NT2/D1 (cell line): ENCODE data around the gene ZP2.
"Not testable (repeated sequence)": the region's sequence is repeated elsewhere in the genome, so short reads cannot be mapped to it uniquely, and the experiment has no call there.

Source experiments
- DNase-seq: peaks from one replicate; pipeline ENCODE4 v3.0.0-alpha.2; 2011; ENCODE audit warnings: low read depth, low spot score
- H3K27me3 ChIP-seq: 2 replicates; pipeline ENCODE4 v1.6.0; 2011; ENCODE audit warnings: mild to moderate bottlenecking; ENCODE audit not compliant: insufficient read length, insufficient read depth
- H3K36me3 ChIP-seq: 2 replicates; pipeline ENCODE4 v1.6.1; 2011; ENCODE audit warnings: mild to moderate bottlenecking, low read length, mixed read lengths; ENCODE audit not compliant: insufficient read depth, insufficient read length
- H3K4me1 ChIP-seq: 2 replicates; pipeline ENCODE4 v1.5.1; 2011; ENCODE audit not compliant: insufficient read depth, insufficient read length
- H3K4me3 ChIP-seq: 2 replicates; pipeline ENCODE4 v1.5.1; 2011; ENCODE audit warnings: low read depth; ENCODE audit not compliant: insufficient read length
- H3K9ac ChIP-seq: 2 replicates; pipeline ENCODE4 v1.6.0; 2011; ENCODE audit warnings: low read depth; ENCODE audit not compliant: insufficient read length
- H3K9me3 ChIP-seq: 2 replicates; pipeline ENCODE4 v1.5.1; 2011; ENCODE audit warnings: mild to moderate bottlenecking, low read length; ENCODE audit not compliant: insufficient read depth
- SUZ12 ChIP-seq: IDR thresholded peaks from 2 replicates; pipeline ENCODE4 v1.6.1; 2011; ENCODE audit not compliant: insufficient read length, insufficient read depth; ENCODE audit errors: extremely low read depth
- YY1 ChIP-seq: IDR thresholded peaks from 2 replicates; pipeline ENCODE4 v1.6.1; 2011; ENCODE audit not compliant: insufficient read length, insufficient read depth
- ZNF274 ChIP-seq: IDR thresholded peaks from 2 replicates; pipeline ENCODE4 v1.6.1; 2011; ENCODE audit warnings: mild to moderate bottlenecking, low read depth, low read length

ZP2 gene

DNA sequence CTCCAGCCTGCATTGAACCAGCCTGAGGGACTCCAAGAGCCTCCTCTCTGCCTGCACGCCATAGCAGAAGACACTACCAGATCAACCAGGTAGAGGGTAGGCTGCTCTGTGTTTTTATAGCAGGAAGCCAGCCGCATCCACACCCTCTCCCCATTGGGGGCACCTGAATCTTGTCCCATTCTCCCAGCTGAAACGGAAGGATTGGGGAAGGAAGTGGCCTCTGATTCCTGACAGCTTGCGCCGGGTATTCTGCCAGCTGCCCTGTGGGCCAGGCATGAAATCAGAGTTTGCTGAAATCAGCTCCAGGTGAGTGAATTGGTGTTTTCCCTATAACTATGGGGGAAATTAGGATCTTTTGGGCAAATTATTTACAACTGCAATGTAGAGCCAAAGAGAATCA lies at the start of gene ZP2:
Gene ZP2, minus strand, starts transcription at position 89 of the 400 bp plus-strand sequence. Its CDS starts 27 bp downstream, at position 62.
- Histone ChIP-seq H3K9ac (no peak within 1 kb of the TSS), H3K36me3 (no peaks in the 10 kb centered on the region), H3K4me3 (no peak within 1 kb of the TSS), H3K27me3 (no peaks in the 10 kb centered on the region), H3K9me3 (no peaks in the 10 kb centered on the region), H3K4me1 (no peaks in the 10 kb centered on the region)
- TF ChIP-seq YY1 (no peak), SUZ12 (no peak), ZNF274 (no peak)
- no peak for DNase-seq

DNA sequence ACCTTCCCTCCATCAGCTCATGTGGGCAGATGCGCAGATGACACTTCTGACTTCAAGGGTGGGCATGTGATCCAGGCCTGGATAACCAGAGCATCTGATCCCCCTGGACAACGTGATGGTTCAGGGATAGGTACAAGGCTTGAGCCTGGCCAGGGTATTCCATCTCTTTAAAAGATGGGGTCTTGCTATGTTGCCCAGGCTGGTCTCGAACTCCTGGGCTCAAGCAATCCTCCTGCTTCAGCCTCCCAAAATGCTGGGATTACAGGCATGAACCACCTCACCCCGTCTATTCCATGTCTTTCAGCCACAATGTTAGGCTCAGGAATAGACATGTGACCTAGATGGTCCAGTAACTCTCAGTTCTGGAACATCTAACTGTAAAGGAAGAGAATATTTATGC lies 45.9 kb upstream of the ZP2 start:
- TF ChIP-seq SUZ12 (no peak), YY1 (no peak), ZNF274 (no peak)
- DNase-seq: no peak
- H3K9me3 ChIP-seq: no peaks in the 10 kb centered on the region
- no peaks in the 10 kb centered on the region for H3K4me1 ChIP-seq
- no peaks in the 10 kb centered on the region for H3K36me3 ChIP-seq
- H3K4me3 ChIP-seq: no peak overlapping the region
- H3K27me3 ChIP-seq: no peaks in the 10 kb centered on the region
- H3K9ac ChIP-seq: no peak overlapping the region

DNA sequence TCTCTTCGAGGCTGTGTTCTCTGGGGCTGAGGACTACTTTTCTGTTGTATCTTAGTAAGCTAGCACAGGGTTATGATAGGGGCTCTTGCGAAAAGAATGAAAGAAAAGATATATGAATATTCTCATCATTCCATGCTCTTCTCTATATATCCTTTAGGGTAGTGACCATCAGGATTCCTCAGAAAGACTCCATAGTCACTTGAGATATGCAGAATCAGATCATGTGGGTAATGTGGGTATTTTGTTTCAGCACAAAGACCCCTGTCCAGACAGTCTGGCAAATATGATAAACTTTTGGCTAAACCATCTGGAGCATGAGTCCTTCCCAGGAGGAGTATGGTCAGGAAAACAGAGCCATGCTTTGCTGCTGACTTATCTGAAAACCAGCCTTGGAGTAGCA lies 45.3 kb upstream of the ZP2 start:
- no peak overlapping the region for H3K4me3 ChIP-seq

DNA sequence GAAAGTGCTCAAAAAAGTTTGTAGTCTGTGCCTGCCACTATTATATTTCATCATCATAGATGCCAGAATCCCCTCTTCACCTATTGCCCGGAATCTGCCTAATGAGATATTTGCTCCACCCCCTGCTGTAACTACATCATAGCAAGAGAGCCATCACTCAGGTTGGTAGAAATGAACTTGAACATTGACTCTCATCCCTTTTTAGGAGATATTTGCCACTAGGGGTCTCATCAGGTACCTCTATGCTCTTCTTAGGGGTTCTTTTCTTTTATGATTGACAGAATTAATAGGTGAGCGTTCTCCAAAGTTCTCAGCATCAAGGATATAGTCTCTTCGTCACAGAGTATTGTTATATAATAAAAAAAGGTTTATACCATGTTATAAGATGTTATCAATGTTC lies 42.1 kb upstream of the ZP2 start:
- H3K36me3 ChIP-seq: no peaks in the 10 kb centered on the region
- TF ChIP-seq SUZ12 (no peak), ZNF274 (no peak), YY1 (no peak)
- H3K4me3 ChIP-seq: no peak overlapping the region
- no peaks in the 10 kb centered on the region for H3K27me3 ChIP-seq
- H3K4me1 ChIP-seq: no peaks in the 10 kb centered on the region
- no peak overlapping the region for H3K9ac ChIP-seq
- no peak for DNase-seq
- H3K9me3 ChIP-seq: no peaks in the 10 kb centered on the region

More for the DNA sequence above, 45.3 kb upstream of the ZP2 start:
- Histone ChIP-seq H3K4me1 (no peaks in the 10 kb centered on the region), H3K9me3 (no peaks in the 10 kb centered on the region), H3K27me3 (no peaks in the 10 kb centered on the region), H3K36me3 (no peaks in the 10 kb centered on the region), H3K9ac (no peak overlapping the region)
- DNase-seq: no peak
- TF ChIP-seq YY1: no peak
- no peak for TF ChIP-seq ZNF274
- no peak for TF ChIP-seq SUZ12

DNA sequence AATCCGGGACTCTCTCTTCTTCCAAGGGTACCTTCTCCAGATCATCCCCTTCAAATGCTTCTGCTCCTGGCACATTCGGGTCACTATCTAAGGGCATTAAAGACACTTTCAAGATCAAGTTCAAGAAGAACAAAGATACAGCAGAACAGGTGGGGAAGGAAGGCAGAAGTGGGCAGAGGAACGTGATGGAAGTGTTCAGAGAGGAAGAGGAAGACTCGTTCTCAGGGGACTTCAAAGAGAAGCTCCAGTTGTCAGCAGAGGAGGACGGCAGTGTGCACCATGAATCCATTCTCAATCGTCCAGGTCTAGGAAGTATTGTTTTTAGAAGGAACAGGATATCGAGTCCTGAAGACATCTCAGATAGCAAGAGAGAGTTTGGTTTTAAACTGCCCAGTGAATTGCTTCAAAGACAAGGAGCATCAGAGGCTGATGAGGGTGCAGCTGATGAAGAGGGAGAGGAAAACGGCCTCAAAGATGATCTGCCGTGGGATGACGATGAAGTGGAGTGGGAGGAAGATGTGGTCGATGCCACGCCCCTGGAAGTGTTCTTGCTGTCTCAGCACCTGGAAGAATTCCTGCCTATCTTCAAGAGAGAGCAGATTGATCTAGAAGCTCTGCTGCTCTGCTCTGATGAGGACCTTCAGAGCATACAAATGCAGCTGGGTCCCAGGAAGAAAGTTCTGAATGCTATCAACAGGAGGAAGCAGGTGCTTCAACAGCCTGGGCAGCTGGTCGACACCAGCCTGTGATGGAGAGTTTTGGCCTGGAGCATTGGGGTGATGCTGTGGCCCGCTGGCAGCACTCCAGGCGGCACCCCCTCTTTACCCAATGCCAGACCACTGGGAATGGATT lies 38.9 kb upstream of the ZP2 start:
- TF ChIP-seq SUZ12 (no peak), YY1 (no peak), ZNF274 (no peak)
- Histone ChIP-seq H3K36me3 (no peaks in the 10 kb centered on the region), H3K27me3 (no peaks in the 10 kb centered on the region), H3K9ac (no peak overlapping the region), H3K4me1 (no peaks in the 10 kb centered on the region), H3K4me3 (no peak overlapping the region), H3K9me3 (no peaks in the 10 kb centered on the region)
- no peak for DNase-seq

DNA sequence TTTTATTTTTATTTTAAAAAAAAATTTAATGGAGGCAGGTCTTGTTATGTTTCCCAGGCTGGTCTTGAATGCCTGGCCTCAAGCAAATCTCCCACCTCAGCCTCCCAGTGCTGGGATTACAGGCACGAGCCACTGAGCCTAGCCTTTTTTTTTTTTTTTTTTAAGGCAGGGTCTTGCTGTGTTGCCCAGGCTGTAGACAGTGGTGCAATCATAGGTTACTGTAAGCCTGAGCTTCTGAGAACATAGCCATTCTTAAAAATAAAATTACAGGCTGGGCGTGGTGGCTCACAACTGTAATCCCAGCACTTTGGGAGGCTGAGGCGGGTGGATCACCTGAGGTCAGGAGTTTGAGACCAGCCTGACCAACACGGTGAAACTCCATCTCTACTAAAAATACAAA lies 36.8 kb upstream of the ZP2 start:
- H3K36me3 ChIP-seq, H3K9me3 ChIP-seq, H3K4me3 ChIP-seq, H3K4me1 ChIP-seq, H3K27me3 ChIP-seq, H3K9ac ChIP-seq, DNase-seq: not testable (repeated sequence)

DNA sequence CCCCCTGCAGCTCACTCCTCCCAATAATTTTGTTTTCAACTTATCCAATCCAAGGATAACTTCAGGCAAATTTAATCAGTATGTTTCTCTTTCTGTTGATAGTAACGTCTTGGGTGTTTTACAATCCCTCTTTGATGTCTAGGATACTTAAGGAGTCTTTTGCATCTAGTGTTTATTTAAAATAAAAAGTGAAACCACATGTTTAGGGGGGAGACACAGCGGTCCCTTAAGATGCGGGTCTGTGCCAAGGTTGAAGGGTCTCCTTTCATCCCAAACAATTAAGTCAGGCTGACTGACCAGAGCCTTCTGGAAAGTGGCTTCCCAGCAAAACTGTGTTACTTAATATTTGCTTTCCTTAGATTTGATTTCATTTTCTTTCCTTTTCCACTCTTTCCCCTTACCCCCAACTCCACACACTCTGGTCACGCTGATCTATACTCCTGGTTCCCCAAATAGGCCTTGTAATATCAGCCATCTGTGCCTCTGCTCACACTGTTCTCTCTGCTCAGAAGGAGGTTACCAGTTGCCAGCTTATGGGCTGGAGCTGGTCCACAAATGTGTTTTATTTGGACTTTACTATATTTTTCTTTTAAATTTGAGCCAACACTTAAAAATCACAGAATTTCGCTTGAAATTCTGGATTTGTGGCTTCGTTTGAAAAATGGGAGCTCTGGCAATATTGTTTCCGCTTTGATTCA lies 33.3 kb upstream of the ZP2 start:
- Histone ChIP-seq H3K27me3 (no peaks in the 10 kb centered on the region), H3K9me3 (no peaks in the 10 kb centered on the region), H3K4me1 (no peaks in the 10 kb centered on the region), H3K4me3 (no peak overlapping the region), H3K36me3 (no peaks in the 10 kb centered on the region), H3K9ac (no peak overlapping the region)
- TF ChIP-seq SUZ12 (no peak), ZNF274 (no peak), YY1 (no peak)
- no peak for DNase-seq

DNA sequence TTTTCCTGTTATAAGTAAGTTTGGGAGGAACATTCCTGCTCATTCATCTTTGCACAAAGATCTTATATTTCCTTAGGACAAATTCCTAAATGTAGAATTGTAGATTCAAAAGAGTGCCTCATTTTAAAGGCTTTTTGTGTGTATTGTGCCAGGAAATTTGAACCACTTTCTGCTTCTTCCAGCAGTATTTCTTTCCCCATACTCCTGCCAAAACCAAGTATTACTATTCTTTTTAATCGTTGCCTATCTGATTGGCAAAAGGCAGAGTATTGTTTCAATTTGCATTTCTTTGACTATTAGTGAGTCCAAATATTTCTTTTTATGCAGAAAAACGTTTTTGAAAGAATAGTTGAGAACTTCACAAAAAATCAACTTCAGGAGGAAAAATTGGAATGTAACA lies 31.4 kb upstream of the ZP2 start:
- TF ChIP-seq YY1: no peak
- TF ChIP-seq ZNF274: no peak
- no peak for TF ChIP-seq SUZ12

More for the DNA sequence above, 31.4 kb upstream of the ZP2 start:
- Histone ChIP-seq H3K36me3 (no peaks in the 10 kb centered on the region), H3K9ac (no peak overlapping the region), H3K27me3 (no peaks in the 10 kb centered on the region), H3K4me3 (no peak overlapping the region), H3K4me1 (no peaks in the 10 kb centered on the region), H3K9me3 (no peaks in the 10 kb centered on the region)
- no peak for DNase-seq
